K562 (cell line): ENCODE data around the gene G2E3. TPM values are rescaled to one million over a fixed set of nuclear protein-coding genes. Genes with fewer than 3 reads are reported as not detected.

ENCODE experiments used
- ATAC-seq: fragments of 200-7000 bp; cut with Tn5 transposase; 3 replicates; pipeline ENCODE4 v1.9.1; 2020; ENCODE audit warnings: moderate library complexity
- BruUV-seq: library from RNA; stranded (reverse); fragments of 400-500 nt; replicated peaks from 2 replicates; lab custom pipeline; 2021; lab: Mats Ljungman, UMichigan
- CTCF ChIA-PET: fragments of 300-600 bp; formaldehyde crosslinking; extraction: SDS; loops from one replicate; lab custom pipeline; 2021; ENCODE audit warnings: low intra/inter-chr PET ratio; lab: Yijun Ruan, JAX
- POLR2A ChIA-PET: fragments of 300-600, 350-650 bp; sonication (Branson Sonifier 250); formaldehyde crosslinking; extraction: SDS; loops from one replicate; lab custom pipeline; 2021; ENCODE audit warnings: antibody characterized with exemption, inconsistent platforms; lab: Yijun Ruan, JAX
- DNase-seq, 4 experiments: peaks; one replicate each; pipeline versions ENCODE4 v3.0.0 to v3.0.0-alpha.2; 2011 to 2018; ENCODE audit warnings: low spot score in 3 of 4, mixed read lengths in 3 of 4; ENCODE audit errors: extremely low read depth in 1 of 4
- FAIRE-seq: peaks from 2 replicates; lab custom pipeline; 2011; peaks lifted over from hg19 to GRCh38; lab: Jason Lieb, UNC
- H2AFZ ChIP-seq: 2 replicates; pipeline ENCODE4 v1.6.0; 2011; ENCODE audit warnings: low read depth, low read length, control low read depth, inconsistent platforms
- H3K27ac ChIP-seq: fragments of 200-600 bp; 3 replicates; pipeline ENCODE4 v1.8.0; 2011; ENCODE audit warnings: low read depth, mild to moderate bottlenecking, control low read depth, inconsistent platforms, low read length, moderate library complexity, mixed read lengths; ENCODE audit errors: extremely low read depth
- H3K27me3 ChIP-seq, 2 experiments: fragments of 300-600 bp in 1 of 2; 2 replicates in 1 of 2; 3 replicates in 1 of 2; pipeline versions ENCODE4 v1.6.0 to v1.8.0; 2011; ENCODE audit warnings: inconsistent platforms in 2 of 2, low read length in 2 of 2, mild to moderate bottlenecking in 1 of 2, mixed read lengths in 1 of 2, moderate library complexity in 1 of 2; ENCODE audit not compliant: control insufficient read depth in 2 of 2, insufficient read depth in 2 of 2
- H3K36me3 ChIP-seq: fragments of 300-600 bp; 3 replicates; pipeline ENCODE4 v1.8.0; 2011; ENCODE audit warnings: mild to moderate bottlenecking, low read length, inconsistent platforms; ENCODE audit not compliant: control insufficient read depth, insufficient read depth
- H3K4me1 ChIP-seq, 2 experiments: fragments of 200-600 bp in 1 of 2; replicated peaks in 1 of 2; 2 replicates in 1 of 2; 3 replicates in 1 of 2; pipeline versions ENCODE4 v1.5.1 to v1.8.0; 2011; ENCODE audit warnings: inconsistent platforms in 2 of 2, low read length in 2 of 2, mild to moderate bottlenecking in 1 of 2, mixed read lengths in 1 of 2, moderate library complexity in 1 of 2; ENCODE audit not compliant: control insufficient read depth in 2 of 2, insufficient read depth in 2 of 2
- H3K4me2 ChIP-seq: 2 replicates; pipeline ENCODE4 v1.6.1; 2011; ENCODE audit warnings: low read length, control low read depth, inconsistent platforms, mixed read lengths; ENCODE audit not compliant: insufficient read depth
- H3K4me3 ChIP-seq: fragments of 200-600 bp; sonication (generic), shearing (Covaris generic); 2 replicates; pipeline ENCODE4 v1.5.1; 2016; ENCODE audit warnings: control low read depth, inconsistent platforms
- H3K79me2 ChIP-seq: fragments of 200-600 bp; 3 replicates; pipeline ENCODE4 v1.8.0; 2011; ENCODE audit warnings: low read length, inconsistent platforms; ENCODE audit not compliant: control insufficient read depth, insufficient read depth
- H3K9ac ChIP-seq, 2 experiments: 2 replicates each; pipeline versions ENCODE4 v1.6.0 to v1.6.1; 2011; ENCODE audit warnings: low read depth in 2 of 2, low read length in 2 of 2, control low read depth in 1 of 2, inconsistent platforms in 1 of 2, mild to moderate bottlenecking in 1 of 2, mixed read lengths in 1 of 2; ENCODE audit not compliant: insufficient read depth in 1 of 2
- H3K9me1 ChIP-seq: one replicate; pipeline ENCODE4 v1.6.0; 2011; ENCODE audit warnings: inconsistent platforms, mild to moderate bottlenecking, low read length, moderate library complexity; ENCODE audit not compliant: control insufficient read depth, insufficient read depth
- H3K9me3 ChIP-seq: replicated peaks from 2 replicates; pipeline ENCODE4 v1.5.1; 2011; ENCODE audit warnings: low read depth, low read length, inconsistent platforms; ENCODE audit not compliant: control insufficient read depth, insufficient read depth
- H4K20me1 ChIP-seq: replicated peaks from 2 replicates; pipeline ENCODE4 v1.6.1; 2011; ENCODE audit warnings: low read length, inconsistent platforms, mixed read lengths; ENCODE audit not compliant: control insufficient read depth, insufficient read depth
- CBX5 ChIP-seq: IDR thresholded peaks from 2 replicates; pipeline ENCODE4 v1.6.1; 2014; ENCODE audit warnings: low read depth, borderline replicate concordance
- CEBPB ChIP-seq: fragments of 450-650 bp; IDR thresholded peaks from 2 replicates; pipeline ENCODE4 v1.6.1; 2016; ENCODE audit warnings: missing genetic modification characterization, missing compliant biosample characterization
- RFX5 ChIP-seq: IDR thresholded peaks from 2 replicates; pipeline ENCODE4 v1.6.1; 2011; ENCODE audit warnings: low read depth, mild to moderate bottlenecking, improper control_type of control experiment, low read length
- ZC3H4 ChIP-seq: sonication (generic); formaldehyde crosslinking; IDR thresholded peaks from 2 replicates; pipeline ENCODE4 v1.9.0; 2021; ENCODE audit warnings: missing genetic modification reagents, borderline replicate concordance
- WGBS: fragments of 100-300 bp; shearing (Covaris generic); methylation state at CpG from one replicate; pipeline ENCODE4 v1.1.6; 2016; ENCODE audit warnings: low coverage, mixed read lengths; ENCODE audit not compliant: insufficient coverage; ENCODE audit errors: missing lambda C conversion rate; 5-methylcytosine and 5-hydroxymethylcytosine counted together
- in situ Hi-C: fragments of 300-500 bp; cut with MboI; formaldehyde crosslinking; loops from 4 replicates; pipeline ENCODE4 v1.15.0; 2018; ENCODE audit warnings: inconsistent platforms, mixed read lengths
- intact Hi-C: fragments of 100-400 bp; cut with micrococcal nuclease; formaldehyde crosslinking; loops from 2 replicates; pipeline ENCODE4 v1.14.2; 2022
- polyA plus RNA-seq, 8 experiments: library from polyadenylated mRNA; depleted of rRNA in 4 of 8; stranded (reverse) in 5 of 8; unstranded in 3 of 8; fragments of >200 nt; fragmentation: Nextera tagmentation in 2 of 8; fragmentation: Illumina TruSeq in 1 of 8; extraction: Ambion mirVana in 2 of 8; extraction: Trizol in 1 of 8; gene quantifications; 2 replicates each; pipeline versions ENCODE4 v1.2.1 to v1.2.3, GENCODE V29; 2011 to 2014; ENCODE audit warnings: inconsistent platforms in 1 of 8, missing spikeins in 1 of 8
- total RNA-seq, 7 experiments: library from RNA; depleted of rRNA in 6 of 7; stranded (reverse); fragments of >200 nt in 6 of 7; fragmentation: Illumina TruSeq in 2 of 7; extraction: Trizol in 2 of 7; gene quantifications; 2 replicates each; pipeline versions ENCODE4 v1.2.1 to v1.2.3, GENCODE V29; 2011 to 2021; ENCODE audit warnings: low replicate concordance in 1 of 7
- TF ChIP-seq, protein P1 (sequence below), 2 experiments: fragments of 450-650 bp; formaldehyde crosslinking in 1 of 2; IDR thresholded peaks; 2 replicates each; pipeline versions ENCODE4 v1.4.0 to v1.6.1; 2014 to 2020; ENCODE audit warnings: mild to moderate bottlenecking in 2 of 2, borderline replicate concordance in 1 of 2, low read depth in 1 of 2

The G2E3 gene
- total and polyA plus RNA-seq, 9 of the 15 experiments (the other 6 are each of a cell fraction or from before 2014, with no cell fraction given) = 9.8 to 53.5 (median 24.7) TPM

DNA sequence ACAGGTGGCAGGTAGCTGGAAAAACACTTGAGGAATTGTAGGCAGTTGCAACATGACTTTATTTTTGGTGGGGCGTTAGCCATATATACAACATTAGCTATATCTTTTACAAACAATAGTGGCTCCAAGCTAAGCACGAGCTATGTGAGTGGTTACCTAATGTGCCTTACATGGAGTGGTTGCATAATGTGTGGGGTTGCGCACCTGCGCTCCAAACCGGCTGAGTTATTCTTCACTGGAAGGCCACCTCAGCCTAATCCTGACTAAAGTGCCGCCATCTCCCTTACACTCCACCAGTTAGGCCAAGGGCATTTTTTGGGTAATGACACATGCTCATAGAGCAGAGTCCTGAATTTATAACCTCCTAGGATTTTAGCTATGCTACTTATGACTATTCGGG, 31.8 kb upstream of the G2E3 start:
- Histone ChIP-seq H3K4me3 (no peak overlapping the region), H4K20me1 (no peaks in the 10 kb centered on the region), H3K79me2 (no peaks in the 10 kb centered on the region), H3K9me3 (no peaks in the 10 kb centered on the region), H3K9me1 (no peaks in the 10 kb centered on the region), H2AFZ (no peak overlapping the region), H3K4me2 (no peak overlapping the region), H3K4me1 (no peaks in the 10 kb centered on the region), H3K36me3 (no peaks in the 10 kb centered on the region), H3K27me3 (no peaks in the 10 kb centered on the region), H3K27ac (no peak overlapping the region), H3K9ac (no peak overlapping the region)
- DNase-seq (peak in 1 of 4 experiments; percentile 8), FAIRE-seq (no peak), ATAC-seq (no peak)
- ChIA-PET CTCF (no interaction called here), POLR2A (no interaction called here)
- WGBS = 51% methylated on average over 7 of the region's 7 CpGs
- TF ChIP-seq CEBPB (tag) = peak; percentile 29; the same call in 1 of the 2 replicates
- peak; percentile 45; the same call in 1 of the 2 replicates for TF ChIP-seq CBX5
- no peak for TF ChIP-seq ZC3H4
- intact Hi-C loops = loop anchor here (10.0 kb wide), 1 partner anchor 522 kb away; no protein-coding TSS in a partner anchor
- in situ Hi-C loops = no loop called here
- BruUV-seq = no TSS peak

DNA sequence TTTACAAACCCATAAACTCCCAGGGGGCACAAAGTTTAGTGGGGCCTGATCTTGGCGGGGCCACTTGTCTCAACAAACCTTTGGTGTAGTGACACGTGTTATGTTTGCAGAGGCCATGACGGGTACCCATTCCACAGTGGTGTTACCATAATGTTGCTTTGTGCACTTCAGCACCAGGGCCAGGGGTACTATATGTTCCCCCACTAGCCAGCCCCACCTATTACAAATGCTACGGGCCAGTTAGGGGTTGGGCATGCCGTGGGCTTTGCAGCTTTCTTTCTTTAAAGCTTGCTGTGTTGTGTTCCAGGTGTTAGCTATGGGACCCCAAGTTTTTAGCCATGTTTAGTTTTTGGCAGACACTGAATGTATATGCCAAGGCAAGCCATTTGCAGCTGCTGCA, 30.8 kb upstream of the G2E3 start:
- H3K79me2 ChIP-seq = no peaks in the 10 kb centered on the region
- FAIRE-seq (no peak), DNase-seq (no peak), ATAC-seq (no peak)
- intact Hi-C loops (loop anchor here (10.0 kb wide), 1 partner anchor 523 kb away; no protein-coding TSS in a partner anchor), in situ Hi-C loops (no loop called here)
- no peak overlapping the region for H3K4me2 ChIP-seq
- no peaks in the 10 kb centered on the region for H3K36me3 ChIP-seq
- H3K9me3 ChIP-seq = no peaks in the 10 kb centered on the region
- BruUV-seq = no TSS peak
- H3K9ac ChIP-seq = no peak overlapping the region
- POLR2A ChIA-PET = interaction anchor here (0.7 kb wide), 1 partner anchor 28 kb away, joined by 3 read pairs; no protein-coding TSS in a partner anchor
- H3K27ac ChIP-seq = no peak overlapping the region
- H3K9me1 ChIP-seq = no peaks in the 10 kb centered on the region
- no peak overlapping the region for H2AFZ ChIP-seq
- CTCF ChIA-PET = no interaction called here
- H3K4me3 ChIP-seq = no peak overlapping the region
- 23% methylated on average over 5 of the region's 5 CpGs for WGBS
- no peaks in the 10 kb centered on the region for H4K20me1 ChIP-seq
- no peaks in the 10 kb centered on the region for H3K4me1 ChIP-seq
- no peaks in the 10 kb centered on the region for H3K27me3 ChIP-seq
- TF ChIP-seq CEBPB (tag) (no peak), RFX5 (no peak)
- TF ChIP-seq, protein P1, sequence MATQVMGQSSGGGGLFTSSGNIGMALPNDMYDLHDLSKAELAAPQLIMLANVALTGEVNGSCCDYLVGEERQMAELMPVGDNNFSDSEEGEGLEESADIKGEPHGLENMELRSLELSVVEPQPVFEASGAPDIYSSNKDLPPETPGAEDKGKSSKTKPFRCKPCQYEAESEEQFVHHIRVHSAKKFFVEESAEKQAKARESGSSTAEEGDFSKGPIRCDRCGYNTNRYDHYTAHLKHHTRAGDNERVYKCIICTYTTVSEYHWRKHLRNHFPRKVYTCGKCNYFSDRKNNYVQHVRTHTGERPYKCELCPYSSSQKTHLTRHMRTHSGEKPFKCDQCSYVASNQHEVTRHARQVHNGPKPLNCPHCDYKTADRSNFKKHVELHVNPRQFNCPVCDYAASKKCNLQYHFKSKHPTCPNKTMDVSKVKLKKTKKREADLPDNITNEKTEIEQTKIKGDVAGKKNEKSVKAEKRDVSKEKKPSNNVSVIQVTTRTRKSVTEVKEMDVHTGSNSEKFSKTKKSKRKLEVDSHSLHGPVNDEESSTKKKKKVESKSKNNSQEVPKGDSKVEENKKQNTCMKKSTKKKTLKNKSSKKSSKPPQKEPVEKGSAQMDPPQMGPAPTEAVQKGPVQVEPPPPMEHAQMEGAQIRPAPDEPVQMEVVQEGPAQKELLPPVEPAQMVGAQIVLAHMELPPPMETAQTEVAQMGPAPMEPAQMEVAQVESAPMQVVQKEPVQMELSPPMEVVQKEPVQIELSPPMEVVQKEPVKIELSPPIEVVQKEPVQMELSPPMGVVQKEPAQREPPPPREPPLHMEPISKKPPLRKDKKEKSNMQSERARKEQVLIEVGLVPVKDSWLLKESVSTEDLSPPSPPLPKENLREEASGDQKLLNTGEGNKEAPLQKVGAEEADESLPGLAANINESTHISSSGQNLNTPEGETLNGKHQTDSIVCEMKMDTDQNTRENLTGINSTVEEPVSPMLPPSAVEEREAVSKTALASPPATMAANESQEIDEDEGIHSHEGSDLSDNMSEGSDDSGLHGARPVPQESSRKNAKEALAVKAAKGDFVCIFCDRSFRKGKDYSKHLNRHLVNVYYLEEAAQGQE (IDR thresholded peaks at IDR 0.05; ENCODE audit: borderline replicate concordance) = peak; percentile 70
- TF ChIP-seq, protein P1 (CRISPR knock-in tag; IDR thresholded peaks at IDR 0.05; ENCODE audit: low read depth) = no peak
